ENCODE data around the gene IQCH. TPM values are rescaled to one million over a fixed set of nuclear protein-coding genes. Genes with fewer than 3 reads are reported as not detected.

The IQCH gene
- total RNA-seq, 1 experiment from 2014 or later = 1.9 TPM

GRCh38 chr15:67389975-67390374, 135.4 kb downstream of the IQCH start (continued):
- TF ChIP-seq PREB (CRISPR knock-in tag; IDR thresholded peaks at IDR 0.05; ENCODE audit: borderline replicate concordance) (no peak), ZNF425 (CRISPR knock-in tag; conservative IDR thresholded peaks at IDR 0.05) (no peak), NR1H2 (CRISPR knock-in tag; IDR thresholded peaks at IDR 0.05) (no peak), ZNF416 (CRISPR knock-in tag; IDR thresholded peaks at IDR 0.05) (no peak), SMAD3 (CRISPR knock-in tag; IDR thresholded peaks at IDR 0.05; ENCODE audit: borderline replicate concordance) (no peak), PRDM15 (CRISPR knock-in tag; IDR thresholded peaks at IDR 0.05) (no peak), USF2 (CRISPR knock-in tag; IDR thresholded peaks at IDR 0.05) (no peak), FOXP1 (CRISPR knock-in tag; IDR thresholded peaks at IDR 0.05; ENCODE audit: borderline replicate concordance) (no peak), SMAD4 (CRISPR knock-in tag; IDR thresholded peaks at IDR 0.05) (no peak), CREM (CRISPR knock-in tag; IDR thresholded peaks at IDR 0.05) (no peak), GABPB1 (CRISPR knock-in tag; IDR thresholded peaks at IDR 0.05) (no peak), AR (CRISPR knock-in tag; IDR thresholded peaks at IDR 0.05) (no peak)
- TF ChIP-seq, protein P1, sequence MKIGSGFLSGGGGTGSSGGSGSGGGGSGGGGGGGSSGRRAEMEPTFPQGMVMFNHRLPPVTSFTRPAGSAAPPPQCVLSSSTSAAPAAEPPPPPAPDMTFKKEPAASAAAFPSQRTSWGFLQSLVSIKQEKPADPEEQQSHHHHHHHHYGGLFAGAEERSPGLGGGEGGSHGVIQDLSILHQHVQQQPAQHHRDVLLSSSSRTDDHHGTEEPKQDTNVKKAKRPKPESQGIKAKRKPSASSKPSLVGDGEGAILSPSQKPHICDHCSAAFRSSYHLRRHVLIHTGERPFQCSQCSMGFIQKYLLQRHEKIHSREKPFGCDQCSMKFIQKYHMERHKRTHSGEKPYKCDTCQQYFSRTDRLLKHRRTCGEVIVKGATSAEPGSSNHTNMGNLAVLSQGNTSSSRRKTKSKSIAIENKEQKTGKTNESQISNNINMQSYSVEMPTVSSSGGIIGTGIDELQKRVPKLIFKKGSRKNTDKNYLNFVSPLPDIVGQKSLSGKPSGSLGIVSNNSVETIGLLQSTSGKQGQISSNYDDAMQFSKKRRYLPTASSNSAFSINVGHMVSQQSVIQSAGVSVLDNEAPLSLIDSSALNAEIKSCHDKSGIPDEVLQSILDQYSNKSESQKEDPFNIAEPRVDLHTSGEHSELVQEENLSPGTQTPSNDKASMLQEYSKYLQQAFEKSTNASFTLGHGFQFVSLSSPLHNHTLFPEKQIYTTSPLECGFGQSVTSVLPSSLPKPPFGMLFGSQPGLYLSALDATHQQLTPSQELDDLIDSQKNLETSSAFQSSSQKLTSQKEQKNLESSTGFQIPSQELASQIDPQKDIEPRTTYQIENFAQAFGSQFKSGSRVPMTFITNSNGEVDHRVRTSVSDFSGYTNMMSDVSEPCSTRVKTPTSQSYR (CRISPR knock-in tag; IDR thresholded peaks at IDR 0.05) = no peak
